Neutrophil (primary cell): ENCODE measurements around the gene DIMT1.

Source experiments
- H3K27ac ChIP-seq: fragments of 200-600 bp; sonication (generic); 2 replicates; pipeline ENCODE4 v1.5.1; 2016; ENCODE audit warnings: mild to moderate bottlenecking, moderate library complexity
- H3K27me3 ChIP-seq: fragments of 200-600 bp; sonication (generic); 2 replicates; pipeline ENCODE4 v1.6.0; 2016; ENCODE audit warnings: mild to moderate bottlenecking
- H3K36me3 ChIP-seq: fragments of 200-600 bp; sonication (generic); 2 replicates; pipeline ENCODE4 v1.5.1; 2017
- H3K4me1 ChIP-seq, 2 experiments: fragments of 200-600 bp in 1 of 2; sonication (generic) in 1 of 2; 1 replicate in 1 of 2; 2 replicates in 1 of 2; pipeline versions ENCODE4 v1.5.1 to v1.6.1; 2013 to 2016; ENCODE audit warnings: low read depth in 1 of 2, low read length in 1 of 2, mild to moderate bottlenecking in 1 of 2, moderate library complexity in 1 of 2; ENCODE audit not compliant: control insufficient read depth in 1 of 2, insufficient read depth in 1 of 2
- H3K4me3 ChIP-seq, 2 experiments: fragments of 200-600 bp in 1 of 2; sonication (generic) in 1 of 2; 1 replicate in 1 of 2; 2 replicates in 1 of 2; pipeline ENCODE4 v1.5.1; 2013 to 2016; ENCODE audit warnings: low read depth in 1 of 2, low read length in 1 of 2, mild to moderate bottlenecking in 1 of 2, moderate library complexity in 1 of 2
- H3K9me3 ChIP-seq: fragments of 200-600 bp; sonication (generic); 2 replicates; pipeline ENCODE4 v1.5.1; 2016
- CTCF ChIP-seq: fragments of 200-600 bp; sonication (generic); IDR thresholded peaks from 2 replicates; pipeline ENCODE4 v1.5.1; 2016; ENCODE audit warnings: antibody characterized with exemption

DIMT1 gene

GRCh38 chr5:62376064-62376463, 27.6 kb downstream of the DIMT1 start:
- Histone ChIP-seq H3K4me3 (no peak overlapping the region), H3K27ac (no peak overlapping the region), H3K36me3 (peaks cover 76% of the 10 kb centered on the region), H3K27me3 (no peaks in the 10 kb centered on the region), H3K4me1 (no peaks in the 10 kb centered on the region), H3K9me3 (no peaks in the 10 kb centered on the region)
- no peak for TF ChIP-seq CTCF

- Histone ChIP-seq H3K9me3 (no peaks in the 10 kb centered on the region), H3K36me3 (peaks cover 72% of the 10 kb centered on the region), H3K27me3 (no peaks in the 10 kb centered on the region), H3K4me1 (no peaks in the 10 kb centered on the region), H3K27ac (no peak overlapping the region), H3K4me3 (no peak overlapping the region)
- TF ChIP-seq CTCF: no peak
These were observed 28.1 kb downstream of the DIMT1 start for GRCh38 chr5:62375627-62376026.

- H3K4me1 ChIP-seq: no peaks in the 10 kb centered on the region
- H3K27ac ChIP-seq: no peak overlapping the region
- no peak for TF ChIP-seq CTCF
- H3K36me3 ChIP-seq: peaks cover 61% of the 10 kb centered on the region
- H3K9me3 ChIP-seq: no peaks in the 10 kb centered on the region
- no peak overlapping the region for H3K4me3 ChIP-seq
- H3K27me3 ChIP-seq: no peaks in the 10 kb centered on the region
These were observed 29.6 kb downstream of the DIMT1 start for GRCh38 chr5:62374090-62374489.

GRCh38 chr5:62373382-62373781, 30.3 kb downstream of the DIMT1 start:
- no peaks in the 10 kb centered on the region for H3K27me3 ChIP-seq
- no peak overlapping the region for H3K27ac ChIP-seq
- peaks cover 55% of the 10 kb centered on the region for H3K36me3 ChIP-seq
- H3K9me3 ChIP-seq: no peaks in the 10 kb centered on the region
- no peaks in the 10 kb centered on the region for H3K4me1 ChIP-seq
- TF ChIP-seq CTCF: no peak
- H3K4me3 ChIP-seq: no peak overlapping the region

GRCh38 chr5:62372600-62372999, 31.1 kb downstream of the DIMT1 start:
- Histone ChIP-seq H3K27me3 (no peaks in the 10 kb centered on the region), H3K27ac (no peak overlapping the region), H3K36me3 (peaks cover 48% of the 10 kb centered on the region), H3K4me3 (no peak overlapping the region), H3K9me3 (no peaks in the 10 kb centered on the region), H3K4me1 (no peaks in the 10 kb centered on the region)
- no peak for TF ChIP-seq CTCF

- Histone ChIP-seq H3K36me3 (peaks cover 36% of the 10 kb centered on the region), H3K4me3 (no peak overlapping the region), H3K27ac (no peak overlapping the region), H3K4me1 (no peaks in the 10 kb centered on the region), H3K9me3 (no peaks in the 10 kb centered on the region), H3K27me3 (no peaks in the 10 kb centered on the region)
- TF ChIP-seq CTCF: no peak
These were observed 32.3 kb downstream of the DIMT1 start for GRCh38 chr5:62371409-62371808.
